Measurements from ENCODE around the gene CEP295NL. TPM values are rescaled to one million over a fixed set of nuclear protein-coding genes. Genes with fewer than 3 reads are reported as not detected.
A peak's percentile ranks its signal among the peaks of the same experiment; 100 is the strongest.

CEP295NL gene
- total RNA-seq, 4 donors from 2014 or later = 1.8 to 14.5 (median 3.8) TPM; not detected in 1

DNA sequence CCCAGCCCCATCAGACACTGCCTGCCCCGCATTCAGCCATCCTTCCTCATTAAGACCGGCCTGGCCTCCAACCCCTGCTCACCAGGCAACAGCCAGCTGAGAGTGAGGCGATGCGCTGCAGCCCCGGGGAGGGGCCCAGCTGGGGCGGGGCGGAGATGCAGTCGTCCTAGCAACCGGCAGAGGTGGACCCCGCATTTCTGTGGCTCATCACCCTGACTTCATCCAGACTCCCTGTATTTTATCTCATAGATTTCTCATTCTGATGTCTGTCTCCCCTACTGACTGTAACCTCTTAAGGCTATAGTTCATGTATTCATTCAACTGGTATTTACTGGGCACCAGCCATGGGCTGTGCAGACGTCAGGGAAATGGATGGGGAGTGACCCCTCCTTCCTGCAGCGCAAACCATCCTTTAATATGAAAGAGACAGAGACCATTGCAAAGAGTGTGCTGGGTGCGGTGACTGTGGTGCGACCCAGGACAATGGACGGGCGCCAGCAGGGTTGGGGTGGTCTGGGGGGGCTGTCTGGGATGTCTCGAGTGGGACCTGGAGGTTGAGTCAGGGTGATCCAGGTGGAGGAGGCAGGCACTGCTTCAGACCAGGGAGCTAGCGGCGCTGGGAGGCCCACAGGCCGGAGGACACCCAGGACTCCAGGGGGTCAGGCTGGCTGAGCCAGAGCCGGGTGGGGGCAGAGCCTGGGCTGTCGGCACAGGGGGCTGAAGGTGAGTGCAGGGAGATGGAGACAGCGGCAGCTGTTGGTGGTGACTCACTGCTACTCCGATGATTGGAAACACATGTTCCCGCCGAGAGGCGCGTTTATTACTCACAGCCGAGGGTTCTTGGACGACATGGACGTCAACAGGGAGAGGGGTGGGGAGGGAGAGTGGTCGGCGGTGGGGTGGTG, 32.7 kb upstream of the CEP295NL start:
- Histone ChIP-seq H3K9me3 (no peaks in the 10 kb centered on the region), H3K27me3 (no peaks in the 10 kb centered on the region), H3K27ac (peak overlapping the region; percentile 95 to 99), H3K4me3 (no peak overlapping the region), H3K4me1 (peaks cover 17 to 19% of the 10 kb centered on the region in 2 donors), H3K36me3 (no peaks in the 10 kb centered on the region)
- intact Hi-C loops (cut with DNase I; ENCODE audit: low total_unique reads) = no loop called here
- peak; percentile 89 to 95 for DNase-seq
- TF ChIP-seq, protein P1, sequence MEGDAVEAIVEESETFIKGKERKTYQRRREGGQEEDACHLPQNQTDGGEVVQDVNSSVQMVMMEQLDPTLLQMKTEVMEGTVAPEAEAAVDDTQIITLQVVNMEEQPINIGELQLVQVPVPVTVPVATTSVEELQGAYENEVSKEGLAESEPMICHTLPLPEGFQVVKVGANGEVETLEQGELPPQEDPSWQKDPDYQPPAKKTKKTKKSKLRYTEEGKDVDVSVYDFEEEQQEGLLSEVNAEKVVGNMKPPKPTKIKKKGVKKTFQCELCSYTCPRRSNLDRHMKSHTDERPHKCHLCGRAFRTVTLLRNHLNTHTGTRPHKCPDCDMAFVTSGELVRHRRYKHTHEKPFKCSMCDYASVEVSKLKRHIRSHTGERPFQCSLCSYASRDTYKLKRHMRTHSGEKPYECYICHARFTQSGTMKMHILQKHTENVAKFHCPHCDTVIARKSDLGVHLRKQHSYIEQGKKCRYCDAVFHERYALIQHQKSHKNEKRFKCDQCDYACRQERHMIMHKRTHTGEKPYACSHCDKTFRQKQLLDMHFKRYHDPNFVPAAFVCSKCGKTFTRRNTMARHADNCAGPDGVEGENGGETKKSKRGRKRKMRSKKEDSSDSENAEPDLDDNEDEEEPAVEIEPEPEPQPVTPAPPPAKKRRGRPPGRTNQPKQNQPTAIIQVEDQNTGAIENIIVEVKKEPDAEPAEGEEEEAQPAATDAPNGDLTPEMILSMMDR (IDR thresholded peaks at IDR 0.05) = no peak
- peak in 1 of 2 donors; percentile 27 for TF ChIP-seq POLR2A (IDR thresholded peaks at IDR 0.05)

DNA sequence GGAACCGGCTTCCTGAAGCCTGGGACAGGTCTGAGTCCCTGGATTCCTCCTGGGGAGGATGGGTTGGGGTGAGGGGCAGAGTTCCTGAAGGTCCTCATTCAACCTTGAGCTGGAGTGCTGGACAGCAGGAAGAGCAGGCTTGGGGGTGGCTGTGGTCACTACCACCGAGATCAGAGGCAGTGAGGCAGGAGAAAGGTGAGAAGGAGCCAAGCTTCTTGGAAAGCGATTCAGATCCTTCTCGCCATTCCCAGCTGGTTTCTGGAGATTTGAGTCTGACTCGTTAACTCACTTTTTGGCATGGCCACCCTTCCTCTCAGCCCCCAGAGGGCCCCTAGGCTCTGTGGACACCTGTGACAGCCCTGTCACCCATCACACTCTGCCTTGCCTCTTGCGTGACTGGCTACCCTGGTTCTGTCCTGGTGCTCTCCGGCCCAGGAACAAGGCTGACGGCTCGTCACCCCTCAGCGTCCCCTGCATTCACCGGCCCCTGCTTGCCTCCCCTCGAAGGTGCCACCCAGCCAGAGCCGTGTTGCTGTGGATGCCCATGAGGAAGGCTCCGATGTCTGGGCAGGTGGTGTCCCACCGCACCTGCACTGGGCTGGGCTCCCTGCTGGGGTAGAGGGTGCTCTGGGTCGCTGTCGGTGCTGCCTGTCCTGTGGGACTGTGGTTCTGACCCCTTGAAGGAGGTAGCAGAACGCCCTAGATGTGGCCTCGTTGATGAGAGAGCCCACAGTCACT, 31.8 kb upstream of the CEP295NL start:
- H3K27ac ChIP-seq = peak overlapping the region; percentile 95 to 99
- DNase-seq = peak in 1 of 2 donors; percentile 33
- peaks cover 17 to 19% of the 10 kb centered on the region in 2 donors for H3K4me1 ChIP-seq
- no peaks in the 10 kb centered on the region for H3K27me3 ChIP-seq
- H3K9me3 ChIP-seq = no peaks in the 10 kb centered on the region
- H3K4me3 ChIP-seq = no peak overlapping the region
- no peaks in the 10 kb centered on the region for H3K36me3 ChIP-seq
- TF ChIP-seq, protein P1 (IDR thresholded peaks at IDR 0.05) = no peak
- no peak for TF ChIP-seq POLR2A (IDR thresholded peaks at IDR 0.05)
- intact Hi-C loops (cut with DNase I; ENCODE audit: low total_unique reads) = no loop called here

DNA sequence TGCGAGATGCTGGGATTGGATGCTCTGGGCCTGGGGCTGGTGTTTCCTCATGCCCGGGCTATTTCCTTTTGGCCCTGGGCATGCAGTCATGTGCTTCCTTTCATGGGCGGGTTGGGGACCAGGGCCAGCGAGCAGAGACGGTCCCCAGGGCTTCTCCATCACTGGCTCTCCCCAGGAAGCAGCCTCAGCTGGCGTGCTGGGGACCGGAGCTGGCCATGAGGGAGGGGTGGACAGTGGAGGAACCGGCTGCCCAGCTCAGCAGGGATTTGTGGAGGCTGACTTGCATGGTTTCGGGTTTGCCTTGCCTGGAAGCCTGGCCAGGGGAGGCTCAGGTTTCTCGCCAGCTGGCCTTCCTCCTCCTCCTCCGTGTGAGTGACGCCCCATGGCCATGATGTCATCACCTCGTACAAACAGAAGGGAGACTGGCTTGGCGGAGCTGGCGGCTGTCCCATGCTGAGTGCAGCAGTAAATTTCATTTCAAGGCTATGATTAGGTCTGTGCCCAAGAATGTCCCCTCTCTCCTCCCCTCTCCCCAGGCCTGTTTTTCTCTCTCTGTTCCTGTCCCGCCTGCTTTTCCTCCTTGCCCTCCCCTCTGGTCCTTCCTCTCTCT, 31.1 kb upstream of the CEP295NL start:
- intact Hi-C loops (cut with DNase I; ENCODE audit: low total_unique reads) = no loop called here
- Histone ChIP-seq H3K36me3 (no peaks in the 10 kb centered on the region), H3K27ac (peak overlapping the region; percentile 95 to 99), H3K27me3 (no peaks in the 10 kb centered on the region), H3K4me1 (peaks cover 17 to 19% of the 10 kb centered on the region in 2 donors), H3K4me3 (peak overlapping the region in 1 of 2 donors; percentile 2), H3K9me3 (no peaks in the 10 kb centered on the region)
- TF ChIP-seq POLR2A (IDR thresholded peaks at IDR 0.05) = peak; percentile 55
- TF ChIP-seq, protein P1 (IDR thresholded peaks at IDR 0.05) = no peak
- peak; percentile 99 for DNase-seq

DNA sequence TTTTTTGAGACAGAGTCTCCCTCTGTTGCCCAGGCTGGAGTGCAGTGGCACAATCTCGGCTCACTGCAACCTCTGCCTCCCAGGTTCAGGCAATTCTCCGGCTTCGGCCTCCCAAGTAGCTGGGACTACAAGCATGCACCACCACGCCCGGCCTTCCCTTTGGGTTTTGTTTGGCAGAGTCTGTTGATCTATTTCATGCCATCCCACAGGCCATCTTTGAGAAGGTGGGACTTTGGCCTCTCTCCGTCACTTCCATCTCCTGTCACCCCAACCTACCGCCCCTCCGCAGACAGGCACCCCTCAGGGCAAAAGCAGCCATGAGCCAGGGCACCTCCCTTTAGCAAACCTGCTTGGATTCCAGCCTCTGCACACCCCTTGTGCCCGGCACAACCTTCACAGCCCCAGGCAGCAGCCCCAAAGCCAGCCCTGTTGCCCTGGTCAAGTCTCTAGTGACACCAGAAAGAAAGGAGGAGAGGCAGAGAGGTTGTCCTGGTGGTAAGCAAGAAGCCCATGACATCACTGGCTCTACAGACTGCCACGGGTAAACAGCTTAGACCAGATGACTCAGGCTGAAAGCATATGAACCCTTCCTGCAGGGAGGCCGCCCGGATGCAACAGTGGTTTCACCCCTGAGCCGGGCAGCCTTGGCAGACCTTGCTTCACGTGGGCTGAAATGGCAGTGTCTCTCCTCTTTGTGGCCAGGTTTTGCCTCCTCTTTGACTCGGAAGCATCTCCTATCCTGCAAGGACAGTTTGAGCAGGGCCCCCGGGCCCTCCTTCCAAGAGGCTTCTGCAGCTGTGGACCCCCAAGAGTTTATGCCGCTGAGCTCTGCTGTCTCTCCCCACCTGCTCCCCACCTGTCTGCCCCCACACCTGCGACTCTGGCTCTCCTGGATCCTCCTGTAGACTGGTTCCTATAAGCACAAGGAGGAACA, 30.3 kb upstream of the CEP295NL start:
- H3K27ac ChIP-seq = peak overlapping the region; percentile 95 to 99
- H3K27me3 ChIP-seq = no peaks in the 10 kb centered on the region
- intact Hi-C loops (cut with DNase I; ENCODE audit: low total_unique reads) = no loop called here
- H3K9me3 ChIP-seq = no peaks in the 10 kb centered on the region
- peak in 1 of 2 donors; percentile 7 for TF ChIP-seq POLR2A (IDR thresholded peaks at IDR 0.05)
- TF ChIP-seq, protein P1 (IDR thresholded peaks at IDR 0.05) = no peak
- H3K4me3 ChIP-seq = peak overlapping the region in 1 of 2 donors; percentile 2
- H3K36me3 ChIP-seq = no peaks in the 10 kb centered on the region
- peak; percentile 56 to 83 for DNase-seq
- H3K4me1 ChIP-seq = peaks cover 17 to 19% of the 10 kb centered on the region in 2 donors

Data from uterus (tissue), 4 donors.